Osteocyte (in vitro differentiated cells): ENCODE data around the gene TMEM127. TPM values are rescaled to one million over a fixed set of nuclear protein-coding genes. Genes with fewer than 3 reads are reported as not detected.
A peak's percentile ranks its signal among the peaks of the same experiment; 100 is the strongest.
"Not testable (repeated sequence)": the region's sequence is repeated elsewhere in the genome, so short reads cannot be mapped to it uniquely, and the experiment has no call there.

ENCODE experiments used
- DNase-seq: peaks from one replicate; pipeline ENCODE4 v3.0.0; 2021; ENCODE audit warnings: mixed read lengths; ENCODE audit not compliant: unreplicated experiment; ENCODE audit errors: extremely low spot score
- H3K27ac Mint-ChIP-seq: one replicate; pipeline ENCODE4 v1.8.0; 2021; ENCODE audit warnings: mild to moderate bottlenecking, mixed read lengths; ENCODE audit not compliant: unreplicated experiment
- H3K27me3 Mint-ChIP-seq: one replicate; pipeline ENCODE4 v1.8.0; 2021; ENCODE audit warnings: mixed read lengths; ENCODE audit not compliant: unreplicated experiment
- H3K36me3 Mint-ChIP-seq: one replicate; pipeline ENCODE4 v1.8.0; 2021; ENCODE audit warnings: mixed read lengths; ENCODE audit not compliant: unreplicated experiment
- H3K4me1 Mint-ChIP-seq: one replicate; pipeline ENCODE4 v1.8.0; 2021; ENCODE audit warnings: mixed read lengths; ENCODE audit not compliant: unreplicated experiment
- H3K4me3 Mint-ChIP-seq: one replicate; pipeline ENCODE4 v1.8.0; 2021; ENCODE audit warnings: mild to moderate bottlenecking, moderate library complexity, mixed read lengths; ENCODE audit not compliant: unreplicated experiment
- H3K9me3 Mint-ChIP-seq: one replicate; pipeline ENCODE4 v1.8.0; 2021; ENCODE audit warnings: mixed read lengths; ENCODE audit not compliant: unreplicated experiment
- CTCF ChIP-seq: fragments of 200-600 bp; sonication (generic); IDR thresholded peaks from 2 replicates; pipeline ENCODE4 v1.5.0; 2021; ENCODE audit warnings: antibody characterized with exemption, mild to moderate bottlenecking, moderate library complexity
- total RNA-seq: library from RNA; stranded (reverse); gene quantifications from 2 replicates; pipeline ENCODE4 v1.2.1, GENCODE V29; 2021

TMEM127 gene
- total RNA-seq, 1 donor from 2014 or later = 56.3 TPM

DNA sequence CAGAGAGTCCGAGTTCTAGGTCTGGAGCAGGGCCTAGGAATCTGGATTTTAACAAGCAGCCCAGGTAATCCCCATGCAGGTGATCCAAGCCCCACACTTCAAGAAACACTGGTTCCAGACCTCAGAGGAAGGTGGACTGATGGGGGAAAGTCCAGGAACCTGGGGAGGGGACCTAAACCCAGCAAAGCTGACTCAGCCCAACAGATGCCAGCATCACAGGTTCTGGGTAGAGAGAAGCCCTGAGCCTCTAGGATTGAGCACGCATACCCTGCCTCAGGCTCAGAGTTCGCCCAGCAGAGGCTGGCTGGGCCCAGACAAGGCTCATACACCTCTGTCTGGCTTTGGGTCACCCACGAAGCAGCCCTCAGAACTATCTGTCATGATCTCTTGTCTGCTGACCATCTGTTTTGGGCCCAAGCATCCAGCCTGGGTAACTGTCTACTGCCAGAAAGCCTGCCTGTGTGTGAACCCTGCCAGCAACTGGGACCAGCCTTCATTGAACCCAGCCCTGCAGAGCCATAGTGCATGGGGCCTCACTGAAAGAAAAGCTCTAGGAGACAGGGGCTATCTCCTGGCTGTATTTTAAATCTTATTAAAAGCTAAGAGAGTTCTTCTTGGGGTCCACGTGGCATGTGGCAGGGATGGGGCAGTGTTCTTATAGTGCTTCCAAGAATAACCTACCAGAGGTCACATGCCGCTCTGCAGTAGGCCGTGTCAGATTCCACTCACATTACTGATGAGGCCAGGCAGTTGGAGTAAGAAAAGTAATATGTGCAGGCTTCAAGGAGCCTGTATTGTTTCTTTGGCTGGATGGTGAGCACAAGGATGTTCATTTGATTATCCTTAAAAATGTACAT, 7.4 kb downstream of the TMEM127 start:
- H3K36me3 Mint-ChIP-seq = peaks cover 14% of the 10 kb centered on the region
- H3K27ac Mint-ChIP-seq = peak overlapping the region; percentile 79

GRCh38 chr2:96257744-96258143, 8.1 kb downstream of the TMEM127 start:
- Mint-ChIP-seq H3K27ac (peak overlapping the region; percentile 79), H3K36me3 (peaks cover 15% of the 10 kb centered on the region), H3K4me1 (peaks cover 46% of the 10 kb centered on the region)
- H3K9me3 Mint-ChIP-seq, H3K27me3 Mint-ChIP-seq, H3K4me3 Mint-ChIP-seq, DNase-seq: not testable (repeated sequence)

More for the DNA sequence above, 7.4 kb downstream of the TMEM127 start:
- Mint-ChIP-seq H3K9me3 (no peaks in the 10 kb centered on the region), H3K4me1 (peaks cover 49% of the 10 kb centered on the region), H3K27me3 (no peaks in the 10 kb centered on the region), H3K4me3 (no peak overlapping the region)
- DNase-seq = no peak
- TF ChIP-seq CTCF = no peak

DNA sequence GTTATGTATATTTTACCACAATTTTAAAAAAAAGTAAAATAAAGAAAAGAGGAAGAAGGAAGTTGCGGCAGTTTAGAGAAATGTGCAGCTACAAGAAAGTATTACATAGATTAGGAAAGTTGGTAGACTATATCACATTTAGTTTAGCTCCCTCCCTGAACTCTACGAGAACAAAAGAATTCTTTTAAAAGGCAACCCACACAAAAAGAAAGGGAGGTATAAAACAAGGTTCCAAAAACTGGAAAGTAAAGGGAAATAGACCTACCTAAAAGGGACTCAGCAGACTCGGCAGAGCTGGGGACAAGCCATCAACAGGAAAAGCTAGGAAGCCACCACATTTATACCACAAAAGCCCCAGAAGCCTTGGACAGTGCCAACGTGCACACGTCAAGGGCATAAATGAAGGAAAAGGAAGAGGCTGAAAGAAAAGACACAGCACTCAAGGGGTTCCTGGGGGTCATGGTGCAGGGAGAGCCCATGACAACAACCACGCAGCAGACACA, 9.1 kb downstream of the TMEM127 start:
- Mint-ChIP-seq H3K4me3 (no peak overlapping the region), H3K27me3 (no peaks in the 10 kb centered on the region), H3K27ac (no peak overlapping the region), H3K4me1 (peaks cover 48% of the 10 kb centered on the region), H3K9me3 (no peaks in the 10 kb centered on the region), H3K36me3 (peaks cover 15% of the 10 kb centered on the region)
- DNase-seq = no peak
- no peak for TF ChIP-seq CTCF

- no peak overlapping the region for H3K4me3 Mint-ChIP-seq
- H3K9me3 Mint-ChIP-seq = no peaks in the 10 kb centered on the region
Observed at GRCh38 chr2:96254571-96254970, 11.2 kb downstream of the TMEM127 start.

GRCh38 chr2:96253006-96253405, 12.8 kb downstream of the TMEM127 start:
- H3K27ac Mint-ChIP-seq = no peak overlapping the region
- peaks cover 39% of the 10 kb centered on the region for H3K4me1 Mint-ChIP-seq
- H3K36me3 Mint-ChIP-seq = peaks cover 15% of the 10 kb centered on the region
- H3K4me3 Mint-ChIP-seq = no peak overlapping the region
- no peaks in the 10 kb centered on the region for H3K9me3 Mint-ChIP-seq
- no peaks in the 10 kb centered on the region for H3K27me3 Mint-ChIP-seq
- no peak for DNase-seq
- TF ChIP-seq CTCF = no peak

More at GRCh38 chr2:96254571-96254970, 11.2 kb downstream of the TMEM127 start:
- Mint-ChIP-seq H3K27ac (no peak overlapping the region), H3K27me3 (no peaks in the 10 kb centered on the region), H3K4me1 (peaks cover 48% of the 10 kb centered on the region), H3K36me3 (peaks cover 15% of the 10 kb centered on the region)
- no peak for DNase-seq
- TF ChIP-seq CTCF = no peak
